Stimulated activated CD8-positive, alpha-beta memory T cell treated with anti-CD3 and anti-CD28 coated beads, Interleukin-15, amount 100 ng/mL, for 24 hours (primary cell): Measurements from ENCODE around the gene LRRC8C.

Source experiments
- DNase-seq: peaks from one replicate; pipeline ENCODE4 v3.0.0-alpha.2; 2020; ENCODE audit warnings: low read depth

The LRRC8C gene

GRCh38 chr1:89733748-89734147 is 100.8 kb downstream of the LRRC8C start:
- no peak for DNase-seq

- no peak for DNase-seq
These were observed 101.5 kb downstream of the LRRC8C start for GRCh38 chr1:89734442-89734841.

- DNase-seq = no peak
These were observed 102.6 kb downstream of the LRRC8C start for GRCh38 chr1:89735479-89735878.

GRCh38 chr1:89736937-89737733 is 104.2 kb downstream of the LRRC8C start:
- DNase-seq = no peak

- DNase-seq = no peak
These were observed 105.1 kb downstream of the LRRC8C start for GRCh38 chr1:89737985-89738510.

- DNase-seq = no peak
These were observed 106.3 kb downstream of the LRRC8C start for GRCh38 chr1:89739013-89739843.

- DNase-seq = no peak
These were observed 106.9 kb downstream of the LRRC8C start for GRCh38 chr1:89739844-89740216.

GRCh38 chr1:89743788-89744187 is 110.9 kb downstream of the LRRC8C start:
- no peak for DNase-seq

- no peak for DNase-seq
These were observed 113.7 kb downstream of the LRRC8C start for GRCh38 chr1:89746424-89747149.

- DNase-seq = no peak
These were observed 120.8 kb downstream of the LRRC8C start for GRCh38 chr1:89753761-89754160.

- no peak for DNase-seq
These were observed 121.6 kb downstream of the LRRC8C start for GRCh38 chr1:89754518-89754917.

- no peak for DNase-seq
These were observed 122.7 kb downstream of the LRRC8C start for GRCh38 chr1:89755591-89755990.

- DNase-seq = no peak
These were observed 124.6 kb downstream of the LRRC8C start for GRCh38 chr1:89757532-89757931.

GRCh38 chr1:89758156-89758555 is 125.2 kb downstream of the LRRC8C start:
- no peak for DNase-seq

- no peak for DNase-seq
These were observed 126.1 kb downstream of the LRRC8C start for GRCh38 chr1:89759036-89759435.

GRCh38 chr1:89760496-89760895 is 127.6 kb downstream of the LRRC8C start:
- no peak for DNase-seq

GRCh38 chr1:89761338-89761737 is 128.4 kb downstream of the LRRC8C start:
- no peak for DNase-seq

- no peak for DNase-seq
These were observed 129.0 kb downstream of the LRRC8C start for GRCh38 chr1:89761901-89762300.

GRCh38 chr1:89762386-89762778 is 129.5 kb downstream of the LRRC8C start:
- DNase-seq = no peak

- peak; percentile 58 for DNase-seq
These were observed 130.1 kb downstream of the LRRC8C start for GRCh38 chr1:89762779-89763648.

GRCh38 chr1:89763649-89763986 is 130.7 kb downstream of the LRRC8C start:
- DNase-seq = no peak

- no peak for DNase-seq
These were observed 132.9 kb downstream of the LRRC8C start for GRCh38 chr1:89765774-89766173.
